ENCODE data around the gene MS4A10. TPM values are rescaled to one million over a fixed set of nuclear protein-coding genes. Genes with fewer than 3 reads are reported as not detected.

The MS4A10 gene
- total and polyA plus RNA-seq, 2 of the 8 experiments (the other 6 are each of a cell fraction or from before 2014, with no cell fraction given), result not detected

GRCh38 chr11:60842668-60843600, 57.8 kb downstream of the MS4A10 start:
- Histone ChIP-seq H3K36me3 (ENCODE audit: control insufficient read depth in 2 of 4, insufficient read depth in 4 of 4, low read length in 3 of 4) (peaks cover 0 to 5% (median 1%) of the 10 kb centered on the region in 4 experiments; a peak in 2 of 8 replicates), H2BK15ac (ENCODE audit: low read length) (no peak overlapping the region), H3K27ac (ENCODE audit: low read depth, low read length) (no peak overlapping the region), H2BK5ac (ENCODE audit: low read depth, low read length) (no peak overlapping the region), H4K5ac (ENCODE audit: insufficient read length, low read depth, low read length) (peak overlapping the region; percentile 32), H3K23me2 (ENCODE audit: low read depth, low read length) (peaks cover 11% of the 10 kb centered on the region; the same call in 1 of the 2 replicates), H3K18ac (ENCODE audit: extremely low read depth, low read length) (no peak overlapping the region), H2BK120ac (replicated peaks; ENCODE audit: low read depth, low read length) (no peak overlapping the region), H4K20me1 (replicated peaks in 1 of 2; ENCODE audit: control insufficient read depth in 1 of 2, insufficient read depth in 2 of 2, low read length in 2 of 2) (peaks cover 2 to 4% of the 10 kb centered on the region in 2 experiments), H3K23ac (ENCODE audit: insufficient read length) (no peak overlapping the region), H2BK12ac (ENCODE audit: low read depth, low read length) (no peak overlapping the region), H2AFZ (ENCODE audit: low read length) (no peak overlapping the region), H4K91ac (replicated peaks; ENCODE audit: insufficient read length, low read length) (peak overlapping the region; percentile 9), H3K4me2 (ENCODE audit: insufficient read depth in 1 of 2, low read depth in 2 of 2, low read length in 2 of 2) (peak overlapping the region; percentile 89 to 99), H3K4me1 (replicated peaks in 1 of 4; ENCODE audit: control insufficient read depth in 3 of 4, insufficient read depth in 4 of 4, low read length in 3 of 4) (peaks cover 0 to 21% (median 7%) of the 10 kb centered on the region in 4 experiments; a peak in 6 of 7 replicates), H3K27me3 (replicated peaks in 1 of 4; ENCODE audit: control insufficient read depth in 3 of 4, extremely low read depth in 1 of 4, insufficient read depth in 3 of 4, low read length in 3 of 4) (no peaks in the 10 kb centered on the region), H2BK20ac (ENCODE audit: low read length) (no peak overlapping the region), H3K56ac (replicated peaks; ENCODE audit: insufficient read length, low read depth, low read length) (peak overlapping the region; percentile 37), H3K79me1 (ENCODE audit: low read depth, low read length) (peaks cover 6% of the 10 kb centered on the region), H3K14ac (ENCODE audit: insufficient read length) (no peak overlapping the region), H3K9ac (replicated peaks in 1 of 4; ENCODE audit: extremely low read depth in 1 of 4, low read depth in 3 of 4, low read length in 3 of 4) (peak overlapping the region in 3 of 4 experiments; percentile 65 to 88 (median 84); a peak in 6 of 7 replicates), H3K9me3 (ENCODE audit: insufficient read depth in 2 of 2, low read depth in 1 of 2, low read length in 1 of 2) (no peaks in the 10 kb centered on the region), H3K4ac (replicated peaks; ENCODE audit: insufficient read length, low read depth, low read length) (no peak overlapping the region), H3K79me2 (ENCODE audit: control insufficient read depth in 1 of 2, insufficient read depth in 2 of 2, low read length in 2 of 2) (peaks cover 19 to 41% of the 10 kb centered on the region in 2 experiments), H3K4me3 (ENCODE audit: extremely low read depth in 1 of 4, insufficient read depth in 2 of 4, low read depth in 3 of 4, low read length in 4 of 4) (peak overlapping the region; percentile 79 to 92 (median 86)), H2AK5ac (ENCODE audit: low read depth, low read length) (no peak overlapping the region), H4K8ac (ENCODE audit: extremely low read depth, insufficient read depth, low read length) (peak overlapping the region; percentile 53; the same call in 1 of the 2 replicates)
- 27% methylated on average over 23 of the region's 23 CpGs; no CpG with 5 or more reads in 1 of the 2 experiments for WGBS, 2 experiments (ENCODE audit: extremely low coverage in 1 of 2, insufficient coverage in 1 of 2, insufficient read length in 1 of 2, insufficient replicate concordance in 2 of 2, low coverage in 1 of 2, low lambda C conversion rate in 2 of 2, missing lambda C conversion rate in 1 of 2)
- no peak for TF ChIP-seq BACH1 (IDR thresholded peaks at IDR 0.05; ENCODE audit: low read length)
- TF ChIP-seq TCF12 (IDR thresholded peaks at IDR 0.05; ENCODE audit: low read depth, low read length), result no peak
- no peak for TF ChIP-seq PHF8 (conservative IDR thresholded peaks at IDR 0.05; ENCODE audit: low read depth, low read length)
- 0 out of 4 replicates have a peak, but pooled peaks of 1 of the 2 experiments have one; percentile 11 for TF ChIP-seq SIN3A (conservative IDR thresholded peaks at IDR 0.05 in 1 of 2, IDR thresholded peaks at IDR 0.05 in 1 of 2; ENCODE audit: low read depth in 1 of 2, low read length in 2 of 2)
- TF ChIP-seq HDAC6 (IDR thresholded peaks at IDR 0.05; ENCODE audit: low read depth, low read length), result no peak
- ChIA-PET CTCF (ENCODE audit: partially characterized antibody) (interaction anchor here (0.6 to 9.1 kb wide), 9 partner anchors 8 to 681 kb away, joined by 3 to 78 read pairs (median 3); no protein-coding TSS in a partner anchor), POLR2A (ENCODE audit: partially characterized antibody) (interaction anchor here (0.7 to 7.3 kb wide), 6 partner anchors 11 to 107 kb away, joined by 3 to 54 read pairs (median 3); partner anchors contain the start of gene PTGDR2)
- no peak for DNase-seq (ENCODE audit: low read depth in 1 of 2, low spot score in 2 of 2)
- no peak for FAIRE-seq

Measured in H1 (cell line).